Neuronal stem cell (in vitro differentiated cells): ENCODE results near the gene ARHGEF10L.

Experiments
- DNase-seq: peaks from one replicate; pipeline ENCODE4 v3.0.0-alpha.2; 2013; ENCODE audit warnings: low spot score
- H2AFZ ChIP-seq: one replicate; pipeline ENCODE4 v1.6.1; 2013; ENCODE audit warnings: mild to moderate bottlenecking, low read length, inconsistent platforms
- H2AK5ac ChIP-seq: 2 replicates; pipeline ENCODE4 v1.6.1; 2013; ENCODE audit warnings: low read depth, mild to moderate bottlenecking, inconsistent platforms, low read length, moderate library complexity, mixed read lengths
- H2BK120ac ChIP-seq: 2 replicates; pipeline ENCODE4 v1.6.1; 2013; ENCODE audit warnings: low read depth, mild to moderate bottlenecking, inconsistent platforms, low read length, moderate library complexity, mixed read lengths
- H2BK12ac ChIP-seq: one replicate; pipeline ENCODE4 v1.6.1; 2013; ENCODE audit warnings: low read length, inconsistent platforms
- H2BK15ac ChIP-seq: 2 replicates; pipeline ENCODE4 v1.6.1; 2013; ENCODE audit warnings: mild to moderate bottlenecking, low read length, inconsistent platforms, mixed read lengths
- H2BK5ac ChIP-seq: one replicate; pipeline ENCODE4 v1.6.1; 2013; ENCODE audit warnings: inconsistent platforms, mild to moderate bottlenecking, low read length, moderate library complexity
- H3K14ac ChIP-seq: one replicate; pipeline ENCODE4 v1.6.1; 2013; ENCODE audit warnings: low read length, inconsistent platforms
- H3K18ac ChIP-seq: 2 replicates; pipeline ENCODE4 v1.6.1; 2013; ENCODE audit warnings: low read length, inconsistent platforms
- H3K23ac ChIP-seq: 2 replicates; pipeline ENCODE4 v1.6.1; 2013; ENCODE audit warnings: low read depth, mild to moderate bottlenecking, mixed read lengths, low read length, inconsistent platforms; ENCODE audit not compliant: poor library complexity
- H3K27ac ChIP-seq: replicated peaks from 3 replicates; pipeline ENCODE4 v1.5.1; 2013; ENCODE audit warnings: low read length, inconsistent platforms
- H3K27me3 ChIP-seq, 3 experiments: 2 replicates each; pipeline ENCODE4 v1.6.1; 2013; ENCODE audit warnings: low read length in 3 of 3, mild to moderate bottlenecking in 2 of 3, inconsistent platforms in 1 of 3, low read depth in 1 of 3, mixed read lengths in 1 of 3, moderate library complexity in 1 of 3; ENCODE audit not compliant: control insufficient read depth in 3 of 3, insufficient read depth in 3 of 3
- H3K36me3 ChIP-seq, 2 donors: replicated peaks in 1 of 2; 2 replicates each; pipeline ENCODE4 v1.6.1; 2013; ENCODE audit warnings: low read length in 2 of 2; ENCODE audit not compliant: control insufficient read depth in 2 of 2, insufficient read depth in 2 of 2
- H3K4ac ChIP-seq: 2 replicates; pipeline ENCODE4 v1.6.1; 2013; ENCODE audit warnings: inconsistent platforms, mild to moderate bottlenecking, low read length, moderate library complexity
- H3K4me1 ChIP-seq, 2 donors: 1 replicate in 1 of 2; 2 replicates in 1 of 2; pipeline ENCODE4 v1.6.1; 2013; ENCODE audit warnings: low read length in 2 of 2, low read depth in 1 of 2; ENCODE audit not compliant: control insufficient read depth in 2 of 2, insufficient read depth in 1 of 2
- H3K4me2 ChIP-seq: one replicate; pipeline ENCODE4 v1.6.1; 2013; ENCODE audit warnings: mild to moderate bottlenecking, low read length, inconsistent platforms; ENCODE audit not compliant: insufficient read depth, poor library complexity, severe bottlenecking
- H3K4me3 ChIP-seq, 2 donors: 2 replicates each; pipeline ENCODE4 v1.5.1; 2013; ENCODE audit warnings: low read length in 2 of 2, mild to moderate bottlenecking in 2 of 2, inconsistent platforms in 1 of 2, moderate library complexity in 1 of 2
- H3K79me1 ChIP-seq: one replicate; pipeline ENCODE4 v1.6.1; 2013; ENCODE audit warnings: low read depth, mild to moderate bottlenecking, inconsistent platforms, low read length, moderate library complexity
- H3K9ac ChIP-seq: one replicate; pipeline ENCODE4 v1.6.1; 2013; ENCODE audit warnings: mild to moderate bottlenecking, low read depth, low read length, inconsistent platforms; ENCODE audit not compliant: poor library complexity
- H3K9me3 ChIP-seq, 2 donors: replicated peaks in 1 of 2; 2 replicates each; pipeline versions ENCODE3 to v1.6.1; 2013; ENCODE audit warnings: low read length in 2 of 2, mild to moderate bottlenecking in 2 of 2, inconsistent platforms in 1 of 2, low read depth in 1 of 2, mixed read lengths in 1 of 2, moderate library complexity in 1 of 2; ENCODE audit not compliant: control insufficient read depth in 2 of 2, insufficient read depth in 1 of 2
- H4K8ac ChIP-seq: one replicate; pipeline ENCODE4 v1.6.1; 2013; ENCODE audit warnings: low read depth, mild to moderate bottlenecking, inconsistent platforms, low read length, moderate library complexity
- H4K91ac ChIP-seq: one replicate; pipeline ENCODE4 v1.6.1; 2013; ENCODE audit warnings: low read length, low read depth, mild to moderate bottlenecking, inconsistent platforms; ENCODE audit not compliant: poor library complexity
- WGBS, 2 donors: extraction: QIAGEN DNeasy Blood & Tissue Kit; methylation state at CpG; one replicate each; pipeline ENCODE4 v1.1.7; 2013; ENCODE audit warnings: missing lambda C conversion rate in 2 of 2, mixed read lengths in 1 of 2; ENCODE audit not compliant: insufficient read length in 2 of 2, insufficient replicate concordance in 1 of 2; ENCODE audit errors: extremely low coverage in 2 of 2; 5-methylcytosine and 5-hydroxymethylcytosine counted together

ARHGEF10L gene

DNA sequence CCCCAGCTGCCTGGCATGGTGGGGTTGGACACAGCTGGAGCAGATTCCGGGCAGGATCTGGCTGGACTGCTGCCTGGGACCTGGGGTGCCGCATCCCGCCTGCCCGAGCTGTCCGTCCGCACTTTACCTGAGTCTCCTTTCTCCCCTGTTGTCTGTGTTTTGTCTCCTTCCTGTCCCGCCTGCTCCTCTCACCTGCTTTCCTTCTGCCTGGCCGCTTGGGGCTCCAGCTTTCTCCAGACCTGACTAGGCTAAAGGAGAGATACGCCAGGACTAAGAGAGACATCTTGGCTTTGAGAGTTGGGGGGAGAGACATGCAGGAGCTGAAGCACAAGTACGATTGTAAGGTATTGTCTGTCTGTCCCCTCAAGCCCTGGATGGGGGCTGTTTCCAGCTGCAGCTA is 73.3 kb downstream of the ARHGEF10L start:
- H3K4me3 ChIP-seq: no peak overlapping the region
- peaks cover 5 to 55% of the 10 kb centered on the region in 2 donors for H3K36me3 ChIP-seq
- no peak overlapping the region for H4K91ac ChIP-seq
- DNase-seq: no peak
- H3K4me2 ChIP-seq: no peak overlapping the region
- peaks cover 3% of the 10 kb centered on the region for H3K79me1 ChIP-seq
- no peak overlapping the region for H4K8ac ChIP-seq
- H2BK15ac ChIP-seq: no peak overlapping the region
- no peak overlapping the region for H2BK120ac ChIP-seq
- H2AFZ ChIP-seq: no peak overlapping the region
- H2BK12ac ChIP-seq: no peak overlapping the region
- no peak overlapping the region for H2BK5ac ChIP-seq
- H3K27me3 ChIP-seq: no peaks in the 10 kb centered on the region
- no peak overlapping the region for H3K18ac ChIP-seq
- no peaks in the 10 kb centered on the region for H3K4me1 ChIP-seq
- H3K27ac ChIP-seq: no peak overlapping the region
- no CpG with 5 or more reads among the region's 10 CpGs for WGBS, 2 donors
- no peak overlapping the region for H3K14ac ChIP-seq
- H3K4ac ChIP-seq: no peak overlapping the region
- H2AK5ac ChIP-seq: no peak overlapping the region
- no peaks in the 10 kb centered on the region for H3K9me3 ChIP-seq
- no peak overlapping the region for H3K23ac ChIP-seq
- H3K9ac ChIP-seq: no peak overlapping the region

DNA sequence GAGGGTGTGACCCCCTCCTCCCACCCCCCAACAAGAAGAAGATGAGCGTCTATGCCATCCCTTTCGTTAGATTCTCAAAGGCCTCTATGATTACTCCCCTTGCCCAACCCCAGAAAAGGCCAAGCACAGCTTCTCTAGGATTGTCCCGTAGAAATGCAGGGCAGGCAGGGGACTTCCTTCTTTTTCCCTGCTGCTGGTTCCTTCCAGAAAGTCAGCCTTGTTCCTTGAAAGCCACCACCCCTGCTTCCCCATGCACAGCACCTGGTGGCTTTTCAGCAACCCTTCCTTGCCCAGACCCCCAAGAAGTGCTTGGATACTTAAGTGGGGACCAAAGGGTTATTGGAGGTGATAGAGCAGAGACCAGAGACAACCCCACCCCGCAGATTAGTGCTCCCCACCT is 75.1 kb downstream of the ARHGEF10L start:
- Histone ChIP-seq H3K9me3 (no peaks in the 10 kb centered on the region), H3K9ac (no peak overlapping the region), H3K4me3 (no peak overlapping the region), H3K14ac (no peak overlapping the region), H2AK5ac (no peak overlapping the region), H3K23ac (no peak overlapping the region), H2BK15ac (no peak overlapping the region), H2BK120ac (no peak overlapping the region), H3K27me3 (no peaks in the 10 kb centered on the region), H4K8ac (no peak overlapping the region), H3K36me3 (peaks cover 3 to 54% of the 10 kb centered on the region in 2 donors), H3K27ac (no peak overlapping the region), H2BK5ac (no peak overlapping the region), H3K79me1 (peaks cover 4% of the 10 kb centered on the region), H4K91ac (no peak overlapping the region), H3K4me1 (no peaks in the 10 kb centered on the region), H2BK12ac (no peak overlapping the region), H3K4ac (no peak overlapping the region), H2AFZ (no peak overlapping the region), H3K4me2 (no peak overlapping the region), H3K18ac (no peak overlapping the region)
- no peak for DNase-seq
- WGBS, 2 donors: no CpG with 5 or more reads among the region's 4 CpGs

DNA sequence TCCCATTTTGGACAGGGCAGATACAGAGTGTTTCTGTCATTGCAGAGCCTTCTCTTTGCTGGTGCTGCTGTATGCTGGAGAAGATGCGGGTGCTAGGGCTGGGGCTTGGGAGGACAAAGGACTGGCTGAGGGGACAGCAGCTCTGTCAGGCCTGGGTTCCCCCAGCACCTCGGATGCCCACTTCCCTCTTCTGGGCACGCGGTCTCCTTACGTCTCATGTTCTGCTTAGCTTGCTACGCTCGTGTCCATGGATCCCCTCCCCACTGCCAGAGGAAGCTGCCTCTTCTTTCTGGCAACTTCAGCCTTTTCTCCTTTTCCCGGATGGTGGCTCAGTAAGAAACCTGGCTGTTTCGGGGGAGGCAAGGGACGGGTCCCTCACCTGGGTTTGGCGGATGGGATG is 75.7 kb downstream of the ARHGEF10L start:
- Histone ChIP-seq H3K27ac (no peak overlapping the region), H2BK120ac (no peak overlapping the region), H3K23ac (no peak overlapping the region), H3K18ac (peak overlapping the region; percentile 39), H3K9ac (no peak overlapping the region), H2BK15ac (no peak overlapping the region), H4K91ac (no peak overlapping the region), H3K36me3 (peaks cover 5 to 51% of the 10 kb centered on the region in 2 donors), H2AFZ (no peak overlapping the region), H3K4me2 (no peak overlapping the region), H2BK5ac (no peak overlapping the region), H3K27me3 (no peaks in the 10 kb centered on the region), H3K9me3 (no peaks in the 10 kb centered on the region), H4K8ac (no peak overlapping the region), H3K79me1 (peaks cover 5% of the 10 kb centered on the region), H3K4me1 (no peaks in the 10 kb centered on the region), H2BK12ac (no peak overlapping the region), H3K4ac (no peak overlapping the region), H3K4me3 (no peak overlapping the region), H3K14ac (no peak overlapping the region), H2AK5ac (no peak overlapping the region)
- WGBS, 2 donors: no CpG with 5 or more reads among the region's 11 CpGs
- no peak for DNase-seq

DNA sequence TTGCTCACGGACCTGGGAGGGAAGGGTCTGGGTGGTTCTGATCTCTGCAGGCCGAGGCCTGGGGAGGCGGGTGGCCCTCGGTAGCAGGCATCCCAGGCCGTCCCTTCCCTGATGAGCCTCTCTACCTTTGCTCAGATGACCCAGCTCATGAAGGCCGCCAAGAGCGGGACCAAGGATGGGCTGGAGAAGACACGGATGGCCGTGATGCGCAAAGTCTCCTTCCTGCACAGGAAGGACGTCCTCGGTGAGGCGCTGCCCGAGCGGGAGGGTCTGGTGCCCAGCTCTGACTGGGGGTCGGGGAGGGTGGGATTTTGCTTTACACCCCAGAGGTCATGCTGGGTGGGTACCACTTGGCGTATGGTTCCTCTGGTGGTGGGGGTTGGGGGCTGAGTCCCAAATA is 76.5 kb downstream of the ARHGEF10L start:
- no peak overlapping the region for H2AK5ac ChIP-seq
- DNase-seq: no peak
- H3K4ac ChIP-seq: no peak overlapping the region
- H3K36me3 ChIP-seq: peaks cover 5 to 43% of the 10 kb centered on the region in 2 donors
- no peak overlapping the region for H4K8ac ChIP-seq
- no peak overlapping the region for H2BK120ac ChIP-seq
- no peaks in the 10 kb centered on the region for H3K9me3 ChIP-seq
- no peak overlapping the region for H2BK5ac ChIP-seq
- H2BK12ac ChIP-seq: no peak overlapping the region
- H3K4me3 ChIP-seq: no peak overlapping the region
- H3K4me2 ChIP-seq: no peak overlapping the region
- no peak overlapping the region for H2AFZ ChIP-seq
- no peak overlapping the region for H4K91ac ChIP-seq
- peaks cover 5% of the 10 kb centered on the region for H3K79me1 ChIP-seq
- no peak overlapping the region for H3K27ac ChIP-seq
- no peak overlapping the region for H3K18ac ChIP-seq
- no peaks in the 10 kb centered on the region for H3K27me3 ChIP-seq
- no peak overlapping the region for H3K9ac ChIP-seq
- no peak overlapping the region for H3K23ac ChIP-seq
- no peak overlapping the region for H3K14ac ChIP-seq
- no peak overlapping the region for H2BK15ac ChIP-seq
- H3K4me1 ChIP-seq: no peaks in the 10 kb centered on the region
- WGBS, 2 donors: no CpG with 5 or more reads among the region's 17 CpGs
